Measurements from ENCODE around the gene YIPF6. TPM values are rescaled to one million over a fixed set of nuclear protein-coding genes. Genes with fewer than 3 reads are reported as not detected.
A peak's percentile ranks its signal among the peaks of the same experiment; 100 is the strongest.
"Not testable (repeated sequence)": the region's sequence is repeated elsewhere in the genome, so short reads cannot be mapped to it uniquely, and the experiment has no call there.

YIPF6 gene
- total RNA-seq, 2 donors from 2014 or later = 26.4 to 31.5 TPM

- ATAC-seq (replicated peaks in 1 of 2) = no peak
- H3K27me3 Mint-ChIP-seq (ENCODE audit: low read depth) = peaks cover 30% of the 10 kb centered on the region
- DNase-seq = no peak
- no peaks in the 10 kb centered on the region for H3K36me3 Mint-ChIP-seq (ENCODE audit: insufficient read depth in 2 of 2)
- no peak overlapping the region for H3K27ac Mint-ChIP-seq
- H3K4me1 Mint-ChIP-seq (ENCODE audit: low read depth) = no peaks in the 10 kb centered on the region
- H3K9me3 Mint-ChIP-seq = no peaks in the 10 kb centered on the region
- H3K4me3 Mint-ChIP-seq = no peak overlapping the region
Observed at GRCh38 chrX:68487924-68488323, 10.9 kb upstream of the YIPF6 start.

- Mint-ChIP-seq H3K27me3 (ENCODE audit: low read depth) (peaks cover 25% of the 10 kb centered on the region), H3K4me3 (no peak overlapping the region), H3K4me1 (ENCODE audit: low read depth) (no peaks in the 10 kb centered on the region), H3K27ac (no peak overlapping the region), H3K9me3 (no peaks in the 10 kb centered on the region), H3K36me3 (ENCODE audit: insufficient read depth in 2 of 2) (no peaks in the 10 kb centered on the region)
- DNase-seq (no peak), ATAC-seq (replicated peaks in 1 of 2) (no peak)
Observed at GRCh38 chrX:68488657-68489056, 10.2 kb upstream of the YIPF6 start.

- H3K4me1 Mint-ChIP-seq (ENCODE audit: low read depth) = no peaks in the 10 kb centered on the region
- DNase-seq (no peak), ATAC-seq (replicated peaks in 1 of 2) (peak in 1 of 2 donors; percentile 36)
- no peaks in the 10 kb centered on the region for H3K36me3 Mint-ChIP-seq (ENCODE audit: insufficient read depth in 2 of 2)
- H3K9me3 Mint-ChIP-seq = no peaks in the 10 kb centered on the region
- H3K27ac Mint-ChIP-seq = no peak overlapping the region
- peak overlapping the region in 1 of 2 donors; percentile 39 for H3K4me3 Mint-ChIP-seq
- H3K27me3 Mint-ChIP-seq (ENCODE audit: low read depth) = peaks cover 24% of the 10 kb centered on the region
Observed at GRCh38 chrX:68490644-68491043, 8.2 kb upstream of the YIPF6 start.

- Mint-ChIP-seq H3K9me3 (no peaks in the 10 kb centered on the region), H3K27ac (no peak overlapping the region), H3K4me3 (no peak overlapping the region), H3K27me3 (ENCODE audit: low read depth) (peaks cover 27% of the 10 kb centered on the region), H3K36me3 (ENCODE audit: insufficient read depth in 2 of 2) (no peaks in the 10 kb centered on the region), H3K4me1 (ENCODE audit: low read depth) (no peaks in the 10 kb centered on the region)
- no peak for ATAC-seq (replicated peaks in 1 of 2)
- no peak for DNase-seq
Observed at GRCh38 chrX:68492583-68492982, 6.3 kb upstream of the YIPF6 start.

GRCh38 chrX:68493776-68494175 lies 5.1 kb upstream of the YIPF6 start:
- not testable (repeated sequence) for H3K4me1 Mint-ChIP-seq (ENCODE audit: low read depth); H3K4me3 Mint-ChIP-seq; DNase-seq; H3K27ac Mint-ChIP-seq; H3K9me3 Mint-ChIP-seq; H3K36me3 Mint-ChIP-seq (ENCODE audit: insufficient read depth in 2 of 2); ATAC-seq (replicated peaks in 1 of 2)
- H3K27me3 Mint-ChIP-seq (ENCODE audit: low read depth) = peaks cover 29% of the 10 kb centered on the region

- no peak for ATAC-seq (replicated peaks in 1 of 2)
- Mint-ChIP-seq H3K36me3 (ENCODE audit: insufficient read depth in 2 of 2) (peaks cover 3 to 12% of the 10 kb centered on the region in 2 donors), H3K4me3 (peak overlapping the region; percentile 98 to 99), H3K27ac (peak overlapping the region; percentile 100), H3K4me1 (ENCODE audit: low read depth) (peaks cover 20% of the 10 kb centered on the region), H3K27me3 (ENCODE audit: low read depth) (peaks cover 14% of the 10 kb centered on the region), H3K9me3 (no peaks in the 10 kb centered on the region)
- no peak for DNase-seq
Observed at GRCh38 chrX:68498044-68498507, 775 bp upstream of the YIPF6 start.

GRCh38 chrX:68499543-68500504 lies 973 bp downstream of the YIPF6 start:
- H3K27me3 Mint-ChIP-seq (ENCODE audit: low read depth) = peaks cover 8% of the 10 kb centered on the region
- H3K36me3 Mint-ChIP-seq (ENCODE audit: insufficient read depth in 2 of 2) = peaks cover 5 to 15% of the 10 kb centered on the region in 2 donors
- peaks cover 38% of the 10 kb centered on the region for H3K4me1 Mint-ChIP-seq (ENCODE audit: low read depth)
- H3K9me3 Mint-ChIP-seq = no peaks in the 10 kb centered on the region
- H3K4me3 Mint-ChIP-seq = peak overlapping the region; percentile 98 to 99
- no peak for ATAC-seq (replicated peaks in 1 of 2)
- DNase-seq = no peak
- peak overlapping the region; percentile 100 for H3K27ac Mint-ChIP-seq

GRCh38 chrX:68503836-68504636 lies 5.2 kb downstream of the YIPF6 start:
- ATAC-seq (replicated peaks in 1 of 2) = peak; percentile 94
- H3K4me1 Mint-ChIP-seq (ENCODE audit: low read depth) = peaks cover 65% of the 10 kb centered on the region
- peak; percentile 74 to 81 for DNase-seq
- peaks cover 11 to 21% of the 10 kb centered on the region in 2 donors for H3K36me3 Mint-ChIP-seq (ENCODE audit: insufficient read depth in 2 of 2)
- no peaks in the 10 kb centered on the region for H3K9me3 Mint-ChIP-seq
- H3K27me3 Mint-ChIP-seq (ENCODE audit: low read depth) = peaks cover 13% of the 10 kb centered on the region
- peak overlapping the region; percentile 72 to 79 for H3K4me3 Mint-ChIP-seq
- H3K27ac Mint-ChIP-seq = peak overlapping the region; percentile 93

- no peaks in the 10 kb centered on the region for H3K9me3 Mint-ChIP-seq
- H3K4me3 Mint-ChIP-seq = no peak overlapping the region
- peaks cover 19% of the 10 kb centered on the region for H3K27me3 Mint-ChIP-seq (ENCODE audit: low read depth)
- DNase-seq (no peak), ATAC-seq (replicated peaks in 1 of 2) (no peak)
- peaks cover 11 to 13% of the 10 kb centered on the region in 2 donors for H3K36me3 Mint-ChIP-seq (ENCODE audit: insufficient read depth in 2 of 2)
- no peak overlapping the region for H3K27ac Mint-ChIP-seq
- H3K4me1 Mint-ChIP-seq (ENCODE audit: low read depth) = peaks cover 58% of the 10 kb centered on the region
Observed at GRCh38 chrX:68506649-68507048, 7.8 kb downstream of the YIPF6 start.

- DNase-seq = no peak
- peak overlapping the region; percentile 98 for H3K27ac Mint-ChIP-seq
- peaks cover 19% of the 10 kb centered on the region for H3K27me3 Mint-ChIP-seq (ENCODE audit: low read depth)
- H3K9me3 Mint-ChIP-seq = no peaks in the 10 kb centered on the region
- H3K4me3 Mint-ChIP-seq = peak overlapping the region in 1 of 2 donors; percentile 81
- peaks cover 42% of the 10 kb centered on the region for H3K4me1 Mint-ChIP-seq (ENCODE audit: low read depth)
- H3K36me3 Mint-ChIP-seq (ENCODE audit: insufficient read depth in 2 of 2) = peaks cover 7 to 8% of the 10 kb centered on the region in 2 donors
- peak; percentile 28 to 30 for ATAC-seq (replicated peaks in 1 of 2)
Observed at GRCh38 chrX:68508799-68509198, 9.9 kb downstream of the YIPF6 start.

GRCh38 chrX:68511255-68511654 lies 12.4 kb downstream of the YIPF6 start:
- peaks cover 4 to 8% of the 10 kb centered on the region in 2 donors for H3K36me3 Mint-ChIP-seq (ENCODE audit: insufficient read depth in 2 of 2)
- no peak overlapping the region for H3K4me3 Mint-ChIP-seq
- ATAC-seq (replicated peaks in 1 of 2) (no peak), DNase-seq (peak; percentile 25 to 41)
- no peak overlapping the region for H3K27ac Mint-ChIP-seq
- H3K27me3 Mint-ChIP-seq (ENCODE audit: low read depth) = peaks cover 19% of the 10 kb centered on the region
- no peaks in the 10 kb centered on the region for H3K9me3 Mint-ChIP-seq
- peaks cover 26% of the 10 kb centered on the region for H3K4me1 Mint-ChIP-seq (ENCODE audit: low read depth)

GRCh38 chrX:68524680-68525079 lies 25.8 kb downstream of the YIPF6 start:
- not testable (repeated sequence) for H3K9me3 Mint-ChIP-seq; H3K27me3 Mint-ChIP-seq (ENCODE audit: low read depth); DNase-seq; H3K4me3 Mint-ChIP-seq; H3K4me1 Mint-ChIP-seq (ENCODE audit: low read depth); ATAC-seq (replicated peaks in 1 of 2); H3K27ac Mint-ChIP-seq
- peaks cover 15 to 32% of the 10 kb centered on the region in 2 donors for H3K36me3 Mint-ChIP-seq (ENCODE audit: insufficient read depth in 2 of 2)

Measured in activated T-cell treated with anti-CD3 and anti-CD28 coated beads, Interleukin-2, amount 50 U/mL, for 72 hours (primary cell).